SK-N-SH (cell line): ENCODE results near the gene BTBD9.

ENCODE experiments used
- CTCF ChIP-seq: fragments of 200-600 bp; sonication (generic); IDR thresholded peaks from 2 replicates; pipeline ENCODE4 v1.6.1; 2017; ENCODE audit warnings: antibody characterized with exemption, mild to moderate bottlenecking, moderate library complexity
- GABPA ChIP-seq: IDR thresholded peaks from 2 replicates; pipeline ENCODE4 v1.4.0; 2012; ENCODE audit warnings: low read depth, mild to moderate bottlenecking
- GATA2 ChIP-seq: sonication (generic); formaldehyde crosslinking; IDR thresholded peaks from 2 replicates; pipeline ENCODE4 v1.5.0; 2020; ENCODE audit warnings: mild to moderate bottlenecking, missing genetic modification reagents
- JUND ChIP-seq: IDR thresholded peaks from 2 replicates; pipeline ENCODE4 v1.4.0; 2012
- MAX ChIP-seq: IDR thresholded peaks from 2 replicates; pipeline ENCODE4 v1.4.0; 2012; ENCODE audit warnings: low read depth
- SMC3 ChIP-seq: IDR thresholded peaks from 2 replicates; pipeline ENCODE4 v1.6.1; 2012; ENCODE audit warnings: low read depth, low read length, improper control_type of control experiment
- YY1 ChIP-seq: IDR thresholded peaks from 2 replicates; pipeline ENCODE4 v1.4.0; 2012; ENCODE audit warnings: low read depth, mild to moderate bottlenecking
- ZBTB33 ChIP-seq: IDR thresholded peaks from 2 replicates; pipeline ENCODE4 v1.4.0; 2012; ENCODE audit warnings: low read depth, borderline replicate concordance

- TF ChIP-seq YY1 (no peak), CTCF (no peak), GABPA (no peak), GATA2 (CRISPR knock-in tag) (no peak), MAX (no peak), JUND (no peak), SMC3 (no peak), ZBTB33 (no peak)
Measured at GRCh38 chr6:38282911-38283310, 356.8 kb downstream of the BTBD9 start.
